Fibroblast of lung (primary cell): ENCODE data around the gene WDHD1.

Experiments used
- EZH2 ChIP-seq: IDR thresholded peaks from 2 replicates; pipeline ENCODE4 v1.5.1; 2012; ENCODE audit warnings: low read length, control low read depth, mild to moderate bottlenecking; ENCODE audit errors: missing control alignments
- TF ChIP-seq, protein P1 (sequence below), 2 donors: IDR thresholded peaks in 1 of 2; conservative IDR thresholded peaks in 1 of 2; 1 replicate in 1 of 2; 2 replicates in 1 of 2; pipeline ENCODE4 v1.5.1; 2011 to 2012; ENCODE audit warnings: low read length in 2 of 2, control low read depth in 1 of 2, inconsistent platforms in 1 of 2, low read depth in 1 of 2, mild to moderate bottlenecking in 1 of 2

DNA sequence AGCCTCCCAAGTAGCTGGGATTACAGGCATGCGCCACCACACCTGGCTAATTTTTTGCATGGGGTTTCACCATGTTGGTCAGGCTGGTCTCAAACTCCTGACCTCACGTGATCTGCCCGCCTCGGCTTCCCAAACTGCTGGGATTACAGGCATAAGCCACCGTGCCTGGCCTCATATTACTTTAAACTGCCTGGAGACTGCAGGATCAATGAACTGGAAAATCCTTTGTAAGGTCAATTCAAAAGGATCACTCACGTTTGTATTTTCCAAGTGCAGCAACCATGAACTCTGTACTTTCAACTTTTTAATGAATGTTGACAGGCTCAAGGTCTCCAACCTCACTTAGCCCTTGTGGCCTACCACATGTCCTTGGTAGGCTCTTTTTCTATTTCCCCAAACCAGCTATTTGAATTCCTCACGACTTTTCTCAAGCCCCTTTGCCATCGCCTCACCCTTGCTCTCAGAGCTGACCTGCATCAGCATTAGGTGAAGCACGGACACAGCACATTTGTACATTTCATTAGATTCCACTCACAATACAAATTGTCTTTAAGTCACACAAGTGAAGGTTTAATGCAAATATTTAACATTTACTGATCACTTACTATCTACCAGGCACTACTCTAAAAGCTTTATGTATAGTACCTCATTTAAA is 82.0 kb downstream of the WDHD1 start:
- TF ChIP-seq, protein P1, sequence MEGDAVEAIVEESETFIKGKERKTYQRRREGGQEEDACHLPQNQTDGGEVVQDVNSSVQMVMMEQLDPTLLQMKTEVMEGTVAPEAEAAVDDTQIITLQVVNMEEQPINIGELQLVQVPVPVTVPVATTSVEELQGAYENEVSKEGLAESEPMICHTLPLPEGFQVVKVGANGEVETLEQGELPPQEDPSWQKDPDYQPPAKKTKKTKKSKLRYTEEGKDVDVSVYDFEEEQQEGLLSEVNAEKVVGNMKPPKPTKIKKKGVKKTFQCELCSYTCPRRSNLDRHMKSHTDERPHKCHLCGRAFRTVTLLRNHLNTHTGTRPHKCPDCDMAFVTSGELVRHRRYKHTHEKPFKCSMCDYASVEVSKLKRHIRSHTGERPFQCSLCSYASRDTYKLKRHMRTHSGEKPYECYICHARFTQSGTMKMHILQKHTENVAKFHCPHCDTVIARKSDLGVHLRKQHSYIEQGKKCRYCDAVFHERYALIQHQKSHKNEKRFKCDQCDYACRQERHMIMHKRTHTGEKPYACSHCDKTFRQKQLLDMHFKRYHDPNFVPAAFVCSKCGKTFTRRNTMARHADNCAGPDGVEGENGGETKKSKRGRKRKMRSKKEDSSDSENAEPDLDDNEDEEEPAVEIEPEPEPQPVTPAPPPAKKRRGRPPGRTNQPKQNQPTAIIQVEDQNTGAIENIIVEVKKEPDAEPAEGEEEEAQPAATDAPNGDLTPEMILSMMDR (conservative IDR thresholded peaks at IDR 0.05 in 1 of 2, IDR thresholded peaks at IDR 0.05 in 1 of 2; ENCODE audit: low read depth in 1 of 2, low read length in 2 of 2), result no peak
- TF ChIP-seq EZH2, result no peak
